Kidney (tissue), 14 donors: ENCODE measurements around the gene BFSP2. TPM values are rescaled to one million over a fixed set of nuclear protein-coding genes. Genes with fewer than 3 reads are reported as not detected.

ENCODE experiments used
- DNase-seq, 5 donors: peaks; one replicate each; pipeline ENCODE4 v3.0.0-alpha.2; 2013 to 2020
- FAIRE-seq: peaks from 2 replicates; lab custom pipeline; 2012; peaks lifted over from hg19 to GRCh38; lab: Jason Lieb, UNC
- H3K27ac ChIP-seq, 2 donors: one replicate each; pipeline ENCODE4 v1.7.0; 2013; ENCODE audit warnings: low read depth in 2 of 2, low read length in 2 of 2, inconsistent platforms in 1 of 2
- H3K27me3 ChIP-seq: one replicate; pipeline ENCODE4 v1.7.1; 2013; ENCODE audit warnings: low read length, inconsistent platforms; ENCODE audit not compliant: control insufficient read depth, insufficient read depth
- H3K36me3 ChIP-seq, 3 donors: one replicate each; pipeline versions ENCODE4 v1.7.0 to v1.7.1; 2013; ENCODE audit warnings: low read length in 3 of 3, control low read depth in 1 of 3, inconsistent platforms in 1 of 3; ENCODE audit not compliant: insufficient read depth in 3 of 3, control insufficient read depth in 2 of 3
- H3K4me1 ChIP-seq, 3 donors: one replicate each; pipeline versions ENCODE4 v1.7.0 to v1.7.1; 2013; ENCODE audit warnings: low read length in 3 of 3, inconsistent platforms in 1 of 3, low read depth in 1 of 3; ENCODE audit not compliant: control insufficient read depth in 2 of 3, insufficient read depth in 2 of 3
- H3K4me3 ChIP-seq, 3 donors: one replicate each; pipeline versions ENCODE4 v1.7.0 to v1.8.1; 2013; ENCODE audit warnings: low read length in 3 of 3, control low read depth in 1 of 3, inconsistent platforms in 1 of 3
- H3K9ac ChIP-seq, 3 donors: one replicate each; pipeline versions ENCODE4 v1.7.0 to v1.7.1; 2013; ENCODE audit warnings: low read length in 3 of 3, control low read depth in 1 of 3, inconsistent platforms in 1 of 3
- H3K9me3 ChIP-seq, 3 donors: one replicate each; pipeline versions ENCODE4 v1.7.0 to v1.7.1; 2013; ENCODE audit warnings: low read length in 3 of 3, control low read depth in 1 of 3, inconsistent platforms in 1 of 3; ENCODE audit not compliant: control insufficient read depth in 2 of 3, insufficient read depth in 1 of 3
- CTCF ChIP-seq: IDR thresholded peaks from 3 replicates; pipeline ENCODE4 v1.5.1; 2012; ENCODE audit warnings: mild to moderate bottlenecking, moderate library complexity, borderline replicate concordance; ENCODE audit not compliant: insufficient read depth; ENCODE audit errors: extremely low read depth
- intact Hi-C: fragments of 100-400 bp; cut with DNase I; formaldehyde crosslinking; loops from one replicate; pipeline ENCODE4 v1.11.1; 2022
- polyA plus RNA-seq: library from polyadenylated mRNA; stranded (reverse); fragments of 350-450 nt; fragmentation: Illumina TruSeq; extraction: RNeasy Lipid Tissue Mini Kit (QIAGEN cat#74804); gene quantifications from one replicate; pipeline ENCODE4 v1.2.3, GENCODE V29; 2014; ENCODE audit warnings: low read depth, low replicate concordance; ENCODE audit not compliant: insufficient read depth
- total RNA-seq: library from RNA; stranded (reverse); fragmentation: NEBNext Ultra II Directional; extraction: Animal tissue kit (Norgen Biotek cat#: 25700); gene quantifications from one replicate; pipeline ENCODE4 v1.2.1, GENCODE V29; 2021
- donor health status: control.
- donor health status: control.
- donor health status: control.
- donor health status: control.
- donor health status: control.
- donor health status: DM: yes; HTN: yes; CAD: no.
- donor health status: Normal renal cell carcinoma (clear cell type).

BFSP2 gene
- total and polyA plus RNA-seq, 2 donors from 2014 or later: 0.41 to 0.86 TPM

GRCh38 chr3:133447750-133448477 lies 48.1 kb downstream of the BFSP2 start:
- Histone ChIP-seq H3K9me3 (no peaks in the 10 kb centered on the region), H3K27ac (no peak overlapping the region), H3K36me3 (no peaks in the 10 kb centered on the region), H3K4me3 (no peak overlapping the region), H3K27me3 (no peaks in the 10 kb centered on the region), H3K4me1 (peaks cover 0 to 7% (median 4%) of the 10 kb centered on the region in 3 donors), H3K9ac (no peak overlapping the region)
- TF ChIP-seq CTCF: no peak
- intact Hi-C loops: no loop called here
- FAIRE-seq (no peak), DNase-seq (peak in 4 of 5 donors; percentile 62 to 87 (median 76))

DNA sequence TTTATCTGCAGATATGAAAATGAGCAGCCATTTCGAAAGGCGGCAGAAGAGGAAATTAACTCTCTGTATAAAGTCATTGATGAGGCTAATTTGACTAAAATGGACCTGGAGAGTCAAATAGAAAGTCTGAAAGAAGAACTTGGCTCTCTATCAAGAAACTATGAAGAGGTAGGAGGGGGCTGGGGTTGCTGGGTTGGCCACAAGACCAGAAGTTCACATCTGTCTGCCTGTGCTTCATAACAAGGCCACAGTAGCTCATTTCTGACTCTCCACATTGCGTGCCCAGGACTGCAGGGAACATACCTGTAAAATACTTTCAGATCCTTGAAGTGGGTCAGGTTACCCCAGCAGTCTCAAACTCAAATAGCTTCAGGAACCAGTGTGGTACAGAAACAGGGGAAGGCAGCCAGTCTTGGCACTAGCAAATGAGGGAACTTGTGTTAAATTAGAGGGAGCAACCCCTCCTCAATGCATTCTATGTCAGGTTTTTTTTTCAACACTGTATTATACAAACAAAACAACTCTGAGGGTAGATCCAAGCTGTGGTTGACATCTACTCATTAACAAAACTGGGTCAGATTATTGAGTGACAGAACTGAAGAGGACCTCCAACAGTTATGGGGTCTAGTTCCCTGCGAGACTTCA lies 48.7 kb downstream of the BFSP2 start:
- H3K9me3 ChIP-seq: no peaks in the 10 kb centered on the region
- no peaks in the 10 kb centered on the region for H3K36me3 ChIP-seq
- no peak overlapping the region for H3K9ac ChIP-seq
- no peaks in the 10 kb centered on the region for H3K27me3 ChIP-seq
- intact Hi-C loops: no loop called here
- no peak overlapping the region for H3K27ac ChIP-seq
- H3K4me3 ChIP-seq: no peak overlapping the region
- FAIRE-seq (no peak), DNase-seq (peak in 2 of 5 donors; percentile 10 to 12)
- H3K4me1 ChIP-seq: peaks cover 0 to 7% (median 4%) of the 10 kb centered on the region in 3 donors
- no peak for TF ChIP-seq CTCF

- intact Hi-C loops: no loop called here
- no peak for FAIRE-seq
- no peaks in the 10 kb centered on the region for H3K27me3 ChIP-seq
Observed at GRCh38 chr3:133451309-133451708, 51.5 kb downstream of the BFSP2 start.

More at GRCh38 chr3:133451309-133451708, 51.5 kb downstream of the BFSP2 start:
- no peak overlapping the region for H3K9ac ChIP-seq
- TF ChIP-seq CTCF: no peak
- H3K4me1 ChIP-seq: peaks cover 0 to 7% (median 4%) of the 10 kb centered on the region in 3 donors
- H3K9me3 ChIP-seq: no peaks in the 10 kb centered on the region
- H3K4me3 ChIP-seq: no peak overlapping the region
- no peak for DNase-seq
- H3K36me3 ChIP-seq: no peaks in the 10 kb centered on the region
- H3K27ac ChIP-seq: no peak overlapping the region
